Suprapubic skin (tissue), 4 donors: ENCODE data around the gene UNC45B. TPM values are rescaled to one million over a fixed set of nuclear protein-coding genes. Genes with fewer than 3 reads are reported as not detected.
"Not testable (repeated sequence)": the region's sequence is repeated elsewhere in the genome, so short reads cannot be mapped to it uniquely, and the experiment has no call there.

Experiments used
- DNase-seq, 2 donors: peaks; one replicate each; pipeline ENCODE4 v3.0.0-alpha.2; 2019; ENCODE audit warnings: low spot score in 2 of 2
- H3K27ac ChIP-seq: fragments of 200-600 bp; sonication (generic); one replicate; pipeline ENCODE4 v1.5.1; 2019
- H3K27me3 ChIP-seq: fragments of 200-600 bp; sonication (generic); one replicate; pipeline ENCODE4 v1.5.1; 2019
- H3K36me3 ChIP-seq: fragments of 200-600 bp; sonication (generic); one replicate; pipeline ENCODE4 v1.5.1; 2019
- H3K4me1 ChIP-seq: fragments of 200-600 bp; sonication (generic); one replicate; pipeline ENCODE4 v1.5.1; 2019
- H3K4me3 ChIP-seq: fragments of 200-600 bp; sonication (generic); one replicate; pipeline ENCODE4 v1.5.1; 2019; ENCODE audit warnings: mild to moderate bottlenecking
- H3K9me3 ChIP-seq: fragments of 200-600 bp; sonication (generic); one replicate; pipeline ENCODE4 v1.5.1; 2019
- EP300 ChIP-seq: sonication (generic); formaldehyde crosslinking; IDR thresholded peaks from one replicate; pipeline ENCODE4 v1.6.1; 2017; ENCODE audit warnings: antibody characterized with exemption
- POLR2A ChIP-seq, 2 donors: fragments of 450-650 bp; IDR thresholded peaks; one replicate each; pipeline ENCODE4 v1.6.1; 2017; ENCODE audit warnings: antibody characterized with exemption in 2 of 2, mild to moderate bottlenecking in 2 of 2, moderate library complexity in 2 of 2
- POLR2AphosphoS5 ChIP-seq, 3 donors: sonication (generic); formaldehyde crosslinking; IDR thresholded peaks; one replicate each; pipeline ENCODE4 v1.6.1; 2017; ENCODE audit warnings: antibody characterized with exemption in 3 of 3
- WGBS: methylation state at CpG from one replicate; pipeline ENCODE4 v1.1.5; 2018; 5-methylcytosine and 5-hydroxymethylcytosine counted together
- total RNA-seq, 4 donors: library from RNA; depleted of rRNA; stranded (reverse); fragments of >200 nt; gene quantifications; one replicate each; pipeline ENCODE4 v1.1.0, GENCODE V29; 2016
- TF ChIP-seq, protein P1 (sequence below), 2 donors: fragments of 200-600 bp in 1 of 2; fragments of 450-650 bp in 1 of 2; sonication (generic) in 1 of 2; IDR thresholded peaks; one replicate each; pipeline ENCODE4 v1.5.1; 2016 to 2019; ENCODE audit warnings: antibody characterized with exemption in 2 of 2, mild to moderate bottlenecking in 1 of 2, moderate library complexity in 1 of 2

The UNC45B gene
- total RNA-seq, 4 donors from 2014 or later: not detected

DNA sequence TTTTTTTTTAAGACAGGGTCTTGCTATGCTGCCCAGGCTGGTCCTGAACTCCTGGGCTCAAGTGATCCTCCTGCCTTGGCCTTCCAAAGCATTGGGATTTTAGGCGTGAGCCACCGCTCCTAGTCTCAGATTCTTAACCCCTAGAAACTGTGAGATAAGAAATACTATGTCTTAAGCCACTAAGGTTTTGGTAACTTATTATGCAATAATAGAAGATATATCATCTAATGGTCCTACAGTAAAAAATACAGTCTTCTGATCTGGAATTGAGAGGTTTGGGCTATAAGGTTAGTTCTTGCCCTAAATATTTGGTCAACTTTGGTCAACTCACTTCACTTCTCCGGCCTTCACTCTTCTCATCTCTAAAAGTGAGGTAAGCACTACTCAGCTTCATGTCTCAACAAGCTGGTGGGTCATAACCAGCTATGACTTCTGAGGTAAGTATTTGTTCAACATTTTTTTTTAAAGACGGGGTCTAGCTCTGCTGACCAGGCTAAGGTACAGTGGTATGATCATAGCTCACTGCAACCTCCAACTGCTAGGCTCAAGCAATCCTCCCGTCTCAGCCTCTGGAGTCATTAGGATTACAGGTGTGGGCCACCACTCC, 42.7 kb upstream of the UNC45B start:
- 96% methylated on average over 5 of the region's 5 CpGs for WGBS
- no peaks in the 10 kb centered on the region for H3K9me3 ChIP-seq
- H3K4me1 ChIP-seq: no peaks in the 10 kb centered on the region
- peak; percentile 4 to 9 for DNase-seq
- no peaks in the 10 kb centered on the region for H3K27me3 ChIP-seq
- H3K4me3 ChIP-seq: no peak overlapping the region
- TF ChIP-seq EP300 (no peak), POLR2AphosphoS5 (IDR thresholded peaks at IDR 0.05) (no peak), POLR2A (IDR thresholded peaks at IDR 0.05) (no peak)
- TF ChIP-seq, protein P1, sequence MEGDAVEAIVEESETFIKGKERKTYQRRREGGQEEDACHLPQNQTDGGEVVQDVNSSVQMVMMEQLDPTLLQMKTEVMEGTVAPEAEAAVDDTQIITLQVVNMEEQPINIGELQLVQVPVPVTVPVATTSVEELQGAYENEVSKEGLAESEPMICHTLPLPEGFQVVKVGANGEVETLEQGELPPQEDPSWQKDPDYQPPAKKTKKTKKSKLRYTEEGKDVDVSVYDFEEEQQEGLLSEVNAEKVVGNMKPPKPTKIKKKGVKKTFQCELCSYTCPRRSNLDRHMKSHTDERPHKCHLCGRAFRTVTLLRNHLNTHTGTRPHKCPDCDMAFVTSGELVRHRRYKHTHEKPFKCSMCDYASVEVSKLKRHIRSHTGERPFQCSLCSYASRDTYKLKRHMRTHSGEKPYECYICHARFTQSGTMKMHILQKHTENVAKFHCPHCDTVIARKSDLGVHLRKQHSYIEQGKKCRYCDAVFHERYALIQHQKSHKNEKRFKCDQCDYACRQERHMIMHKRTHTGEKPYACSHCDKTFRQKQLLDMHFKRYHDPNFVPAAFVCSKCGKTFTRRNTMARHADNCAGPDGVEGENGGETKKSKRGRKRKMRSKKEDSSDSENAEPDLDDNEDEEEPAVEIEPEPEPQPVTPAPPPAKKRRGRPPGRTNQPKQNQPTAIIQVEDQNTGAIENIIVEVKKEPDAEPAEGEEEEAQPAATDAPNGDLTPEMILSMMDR (IDR thresholded peaks at IDR 0.05): no peak
- H3K36me3 ChIP-seq: peaks cover 53% of the 10 kb centered on the region
- no peak overlapping the region for H3K27ac ChIP-seq

DNA sequence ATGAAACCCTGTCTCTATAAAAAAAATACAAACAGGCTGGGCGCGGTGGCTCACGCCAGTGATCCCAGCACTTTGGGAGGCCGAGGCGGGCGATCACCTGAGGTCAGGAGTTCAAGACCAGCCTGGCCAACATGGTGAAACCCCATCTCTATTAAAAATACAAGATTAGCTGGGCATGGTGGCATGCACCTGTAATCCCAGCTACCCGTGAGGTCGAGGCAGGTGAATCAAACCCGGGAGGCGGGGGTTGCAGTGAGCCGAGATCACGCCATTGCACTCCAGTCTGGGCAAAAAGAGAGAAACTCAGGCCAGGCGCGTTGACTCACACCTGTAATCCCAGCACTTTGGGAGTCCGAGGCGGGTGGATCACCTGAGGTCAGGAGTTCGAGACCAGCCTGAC, 36.8 kb upstream of the UNC45B start:
- not testable (repeated sequence) for H3K27me3 ChIP-seq, H3K9me3 ChIP-seq, H3K36me3 ChIP-seq, H3K27ac ChIP-seq, DNase-seq, H3K4me3 ChIP-seq, H3K4me1 ChIP-seq
- 98% methylated on average over 17 of the region's 17 CpGs for WGBS

DNA sequence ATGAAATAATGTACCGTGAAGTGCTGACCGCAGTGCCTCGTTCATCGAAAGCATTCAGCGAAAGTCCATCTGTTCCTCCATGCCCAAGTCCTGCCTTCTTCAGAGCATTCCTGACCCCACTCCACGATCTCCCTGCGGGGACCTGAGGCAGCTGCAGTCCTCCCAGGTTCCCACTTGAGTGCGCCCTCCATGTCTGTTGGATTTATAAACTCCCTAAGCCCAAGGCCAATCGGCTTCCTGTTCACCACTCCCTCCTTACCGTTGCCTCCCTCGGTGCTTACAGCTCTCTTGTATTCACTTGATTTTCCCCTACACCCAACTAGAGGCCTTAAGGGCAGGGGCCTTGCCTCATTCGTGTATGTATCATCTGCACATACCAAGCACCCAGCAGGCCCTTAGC, 30.8 kb upstream of the UNC45B start:
- Histone ChIP-seq H3K27ac (no peak overlapping the region), H3K4me1 (peaks cover 15% of the 10 kb centered on the region), H3K36me3 (no peaks in the 10 kb centered on the region), H3K27me3 (no peaks in the 10 kb centered on the region), H3K4me3 (no peak overlapping the region), H3K9me3 (no peaks in the 10 kb centered on the region)
- no peak for DNase-seq
- WGBS: 86% methylated on average over 12 of the region's 12 CpGs
- no peak for TF ChIP-seq POLR2A (IDR thresholded peaks at IDR 0.05)
- TF ChIP-seq POLR2AphosphoS5 (IDR thresholded peaks at IDR 0.05): no peak
- TF ChIP-seq, protein P1 (IDR thresholded peaks at IDR 0.05): no peak
- no peak for TF ChIP-seq EP300

DNA sequence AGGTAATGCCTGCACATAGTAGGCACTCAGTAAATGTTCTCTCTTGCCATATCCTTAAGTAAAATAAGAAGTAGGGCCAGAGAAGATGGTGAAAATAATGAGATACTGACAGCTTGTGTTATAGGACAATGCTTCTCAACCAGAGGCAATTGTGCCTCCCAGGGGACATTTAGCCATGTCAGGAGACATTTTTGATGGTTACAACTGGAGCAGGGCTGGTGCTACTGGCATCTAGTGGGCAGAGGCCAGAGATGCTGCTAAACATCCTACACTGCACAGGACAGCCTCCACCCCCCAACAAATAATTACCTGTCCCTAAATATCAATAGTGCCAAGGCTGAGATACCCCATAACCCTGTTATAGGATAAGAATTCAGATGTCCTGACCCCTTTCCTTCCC, 29.6 kb upstream of the UNC45B start:
- Histone ChIP-seq H3K9me3 (no peaks in the 10 kb centered on the region), H3K4me3 (no peak overlapping the region), H3K4me1 (peaks cover 15% of the 10 kb centered on the region), H3K27ac (no peak overlapping the region), H3K27me3 (no peaks in the 10 kb centered on the region), H3K36me3 (no peaks in the 10 kb centered on the region)
- TF ChIP-seq EP300 (no peak), POLR2A (IDR thresholded peaks at IDR 0.05) (no peak), POLR2AphosphoS5 (IDR thresholded peaks at IDR 0.05) (no peak)
- TF ChIP-seq, protein P1 (IDR thresholded peaks at IDR 0.05): no peak
- DNase-seq: no peak

- peak; percentile 82 to 85 for DNase-seq
- peak within 1 kb of the TSS; percentile 86 for H3K4me3 ChIP-seq
- H3K4me1 ChIP-seq: peaks cover 15% of the 10 kb centered on the region
- H3K9me3 ChIP-seq: no peaks in the 10 kb centered on the region
- no peak for TF ChIP-seq EP300
- TF ChIP-seq, protein P1 (IDR thresholded peaks at IDR 0.05): peak; percentile 93 to 98
- no peak for TF ChIP-seq POLR2AphosphoS5 (IDR thresholded peaks at IDR 0.05)
- TF ChIP-seq POLR2A (IDR thresholded peaks at IDR 0.05): no peak
- peak within 1 kb of the TSS; percentile 62 for H3K27ac ChIP-seq
- no peaks in the 10 kb centered on the region for H3K36me3 ChIP-seq
- WGBS: 0% methylated on average over 14 of the region's 72 CpGs
- no peaks in the 10 kb centered on the region for H3K27me3 ChIP-seq
Observed at GRCh38 chr17:35119370-35120165, 28.0 kb upstream of the UNC45B start, which contains the start of gene RAD51D. Gene RAD51D, minus strand, starts transcription at chr17:35119860. Its CDS starts 247 bp downstream, at chr17:35119613.
